Parathyroid adenoma (tissue), 2 donors: ENCODE results near the gene ZFAND6.

ENCODE experiments used
- H2AFZ ChIP-seq: fragments of 300-600 bp; sonication (generic); one replicate; pipeline ENCODE4 v1.7.0; 2017; ENCODE audit warnings: antibody characterized with exemption, mild to moderate bottlenecking
- H3K27ac ChIP-seq: fragments of 300-600 bp; sonication (generic); one replicate; pipeline ENCODE4 v1.7.0; 2017
- H3K27me3 ChIP-seq: fragments of 300-600 bp; sonication (generic); one replicate; pipeline ENCODE4 v1.7.0; 2017; ENCODE audit warnings: low read length; ENCODE audit not compliant: control insufficient read depth, insufficient read depth
- H3K36me3 ChIP-seq: fragments of 300-600 bp; sonication (generic); one replicate; pipeline ENCODE4 v1.7.0; 2017; ENCODE audit warnings: low read length; ENCODE audit not compliant: control insufficient read depth, insufficient read depth
- H3K4me1 ChIP-seq: fragments of 300-600 bp; sonication (generic); one replicate; pipeline ENCODE4 v1.7.0; 2017; ENCODE audit warnings: control low read depth
- H3K4me2 ChIP-seq: fragments of 300-600 bp; sonication (generic); one replicate; pipeline ENCODE4 v1.7.0; 2017; ENCODE audit warnings: low read length
- H3K4me3 ChIP-seq: fragments of 300-600 bp; sonication (generic); one replicate; pipeline ENCODE4 v1.7.0; 2017; ENCODE audit warnings: low read depth, low read length
- H3K79me2 ChIP-seq: fragments of 300-600 bp; sonication (generic); one replicate; pipeline ENCODE4 v1.7.0; 2017; ENCODE audit warnings: control low read depth
- H3K9ac ChIP-seq: fragments of 300-600 bp; sonication (generic); one replicate; pipeline ENCODE4 v1.7.0; 2017; ENCODE audit warnings: mild to moderate bottlenecking
- H3K9me3 ChIP-seq: fragments of 300-600 bp; sonication (generic); one replicate; pipeline ENCODE4 v1.7.0; 2017; ENCODE audit warnings: low read length; ENCODE audit not compliant: control insufficient read depth
- CTCF ChIP-seq: fragments of 300-600 bp; sonication (generic); IDR thresholded peaks from one replicate; pipeline ENCODE4 v1.7.0; 2017; ENCODE audit warnings: antibody characterized with exemption, mild to moderate bottlenecking
- donor health status: primary hyperparathyroidism.

Gene ZFAND6

GRCh38 chr15:80182611-80183261 is 123.3 kb downstream of the ZFAND6 start:
- no peak overlapping the region for H3K9ac ChIP-seq
- no peaks in the 10 kb centered on the region for H3K27me3 ChIP-seq
- no peaks in the 10 kb centered on the region for H3K79me2 ChIP-seq
- no peak for TF ChIP-seq CTCF
- no peaks in the 10 kb centered on the region for H3K4me1 ChIP-seq
- H2AFZ ChIP-seq, result no peak overlapping the region
- H3K27ac ChIP-seq, result no peak overlapping the region
- H3K9me3 ChIP-seq, result no peaks in the 10 kb centered on the region
- no peak overlapping the region for H3K4me2 ChIP-seq
- H3K36me3 ChIP-seq, result no peaks in the 10 kb centered on the region
- no peak overlapping the region for H3K4me3 ChIP-seq

GRCh38 chr15:80183306-80183705 is 123.8 kb downstream of the ZFAND6 start:
- Histone ChIP-seq H3K36me3 (no peaks in the 10 kb centered on the region), H3K4me1 (no peaks in the 10 kb centered on the region), H3K4me2 (no peak overlapping the region), H3K27ac (no peak overlapping the region), H2AFZ (no peak overlapping the region), H3K27me3 (no peaks in the 10 kb centered on the region), H3K9ac (no peak overlapping the region), H3K79me2 (no peaks in the 10 kb centered on the region), H3K9me3 (no peaks in the 10 kb centered on the region), H3K4me3 (no peak overlapping the region)
- no peak for TF ChIP-seq CTCF

- no peak overlapping the region for H3K4me2 ChIP-seq
- no peaks in the 10 kb centered on the region for H3K79me2 ChIP-seq
- H3K4me3 ChIP-seq, result no peak overlapping the region
- no peak overlapping the region for H3K27ac ChIP-seq
- TF ChIP-seq CTCF, result no peak
- no peaks in the 10 kb centered on the region for H3K9me3 ChIP-seq
- no peak overlapping the region for H2AFZ ChIP-seq
- H3K36me3 ChIP-seq, result no peaks in the 10 kb centered on the region
- no peaks in the 10 kb centered on the region for H3K27me3 ChIP-seq
- no peak overlapping the region for H3K9ac ChIP-seq
- no peaks in the 10 kb centered on the region for H3K4me1 ChIP-seq
These were observed 124.4 kb downstream of the ZFAND6 start for GRCh38 chr15:80183886-80184285.

GRCh38 chr15:80184554-80184953 is 125.1 kb downstream of the ZFAND6 start:
- Histone ChIP-seq H3K4me3 (no peak overlapping the region), H3K79me2 (no peaks in the 10 kb centered on the region), H3K9me3 (no peaks in the 10 kb centered on the region), H3K9ac (no peak overlapping the region), H3K4me1 (no peaks in the 10 kb centered on the region), H3K4me2 (no peak overlapping the region), H3K36me3 (no peaks in the 10 kb centered on the region), H3K27me3 (no peaks in the 10 kb centered on the region), H2AFZ (no peak overlapping the region), H3K27ac (no peak overlapping the region)
- TF ChIP-seq CTCF, result no peak

- no peak overlapping the region for H2AFZ ChIP-seq
- H3K36me3 ChIP-seq, result no peaks in the 10 kb centered on the region
- no peak overlapping the region for H3K4me3 ChIP-seq
- no peaks in the 10 kb centered on the region for H3K9me3 ChIP-seq
- no peak overlapping the region for H3K27ac ChIP-seq
- H3K27me3 ChIP-seq, result no peaks in the 10 kb centered on the region
- H3K4me1 ChIP-seq, result no peaks in the 10 kb centered on the region
- H3K9ac ChIP-seq, result no peak overlapping the region
- TF ChIP-seq CTCF, result no peak
- H3K79me2 ChIP-seq, result no peaks in the 10 kb centered on the region
- H3K4me2 ChIP-seq, result no peak overlapping the region
These were observed 125.7 kb downstream of the ZFAND6 start for GRCh38 chr15:80185152-80185551.
